Stimulated activated CD8-positive, alpha-beta memory T cell treated with anti-CD3 and anti-CD28 coated beads, Interleukin-12 subunit alpha, Interleukin-12 subunit beta, amount 100 ng/mL, for 1 hour (primary cell): ENCODE results near the gene FAM83G.

Experiments used
- DNase-seq: peaks from one replicate; pipeline ENCODE4 v3.0.0-alpha.2; 2020; ENCODE audit warnings: low read depth

The FAM83G gene

GRCh38 chr17:19009970-19010369 lies 5.4 kb upstream of the FAM83G start:
- no peak for DNase-seq

- no peak for DNase-seq
Observed at GRCh38 chr17:19006698-19007097, 2.1 kb upstream of the FAM83G start.

DNA sequence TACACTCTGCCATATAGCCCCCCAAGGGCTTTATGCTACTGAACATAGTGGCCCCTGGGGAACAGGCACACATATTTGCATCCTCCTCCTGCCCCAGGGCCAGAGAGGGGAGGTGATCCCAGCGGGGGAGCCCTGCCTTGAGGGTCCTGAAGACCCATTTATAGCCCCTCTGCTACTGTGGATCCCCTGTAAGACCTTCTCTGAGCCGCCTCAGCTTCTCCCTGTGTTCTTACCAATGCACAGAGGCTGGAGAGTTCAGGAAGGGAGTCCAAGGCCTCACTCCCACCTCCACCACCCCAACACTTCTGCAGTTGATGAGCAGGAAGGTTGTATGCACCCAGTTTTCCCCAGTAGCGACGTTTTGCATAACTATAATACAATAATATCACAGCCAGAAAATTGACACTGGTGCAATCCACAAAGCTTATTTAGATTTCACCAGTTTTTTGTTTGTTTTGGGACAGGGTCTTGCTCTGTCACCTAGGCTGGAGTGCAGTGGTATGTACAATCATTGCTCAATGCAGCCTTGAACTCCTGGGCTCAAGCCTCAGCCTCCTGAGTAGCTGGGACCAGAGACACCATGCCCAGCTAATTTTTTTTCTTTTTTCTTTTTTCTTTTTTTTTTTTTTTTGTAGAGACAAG lies 1.3 kb upstream of the FAM83G start:
- DNase-seq: no peak

GRCh38 chr17:19005137-19005773 lies 691 bp upstream of the FAM83G start:
- DNase-seq: no peak

DNA sequence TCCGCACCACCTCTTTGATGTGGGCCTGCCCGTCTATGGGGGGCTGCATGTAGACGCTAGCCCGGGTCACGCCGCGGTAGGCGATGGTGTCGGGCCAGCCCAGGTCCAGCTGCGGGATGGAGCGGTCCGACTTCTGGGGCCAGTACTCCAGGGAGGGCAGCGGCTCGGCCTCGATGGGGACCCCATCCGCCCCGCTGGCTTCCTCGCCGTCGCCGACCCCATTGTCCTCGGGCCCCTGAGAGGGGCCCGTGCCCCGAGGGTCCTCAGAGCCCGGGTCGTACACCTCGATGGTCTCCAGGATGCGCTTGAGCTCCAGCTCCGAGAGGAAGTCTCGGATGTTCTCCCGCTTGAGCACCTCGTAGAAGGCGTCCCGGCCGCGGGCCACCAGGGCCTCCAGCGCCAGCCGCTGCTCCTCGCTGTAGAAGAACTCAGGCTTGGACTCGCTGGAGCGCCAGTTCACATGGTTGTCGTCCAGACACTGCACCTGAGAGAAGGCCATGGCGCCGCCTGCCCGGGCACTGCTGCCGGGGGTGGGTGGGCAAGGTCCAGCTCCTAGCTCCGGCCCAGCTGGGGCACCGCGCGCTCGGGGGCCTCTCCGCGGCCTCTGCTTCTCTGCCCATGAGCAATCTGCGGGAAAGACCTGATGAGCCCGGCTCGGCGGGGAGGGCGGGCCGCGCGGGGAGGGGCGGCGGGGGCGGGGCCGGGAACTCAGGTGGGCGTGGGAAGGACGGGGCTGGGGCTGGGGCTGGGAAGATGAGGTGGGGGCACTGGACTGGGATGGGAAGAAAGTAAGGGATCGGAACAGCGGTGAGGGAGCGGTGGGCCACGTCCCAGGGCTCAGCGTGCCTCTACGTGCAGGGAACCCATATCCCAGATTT lies 782 bp downstream of the FAM83G start:
- peak; percentile 35 for DNase-seq

DNA sequence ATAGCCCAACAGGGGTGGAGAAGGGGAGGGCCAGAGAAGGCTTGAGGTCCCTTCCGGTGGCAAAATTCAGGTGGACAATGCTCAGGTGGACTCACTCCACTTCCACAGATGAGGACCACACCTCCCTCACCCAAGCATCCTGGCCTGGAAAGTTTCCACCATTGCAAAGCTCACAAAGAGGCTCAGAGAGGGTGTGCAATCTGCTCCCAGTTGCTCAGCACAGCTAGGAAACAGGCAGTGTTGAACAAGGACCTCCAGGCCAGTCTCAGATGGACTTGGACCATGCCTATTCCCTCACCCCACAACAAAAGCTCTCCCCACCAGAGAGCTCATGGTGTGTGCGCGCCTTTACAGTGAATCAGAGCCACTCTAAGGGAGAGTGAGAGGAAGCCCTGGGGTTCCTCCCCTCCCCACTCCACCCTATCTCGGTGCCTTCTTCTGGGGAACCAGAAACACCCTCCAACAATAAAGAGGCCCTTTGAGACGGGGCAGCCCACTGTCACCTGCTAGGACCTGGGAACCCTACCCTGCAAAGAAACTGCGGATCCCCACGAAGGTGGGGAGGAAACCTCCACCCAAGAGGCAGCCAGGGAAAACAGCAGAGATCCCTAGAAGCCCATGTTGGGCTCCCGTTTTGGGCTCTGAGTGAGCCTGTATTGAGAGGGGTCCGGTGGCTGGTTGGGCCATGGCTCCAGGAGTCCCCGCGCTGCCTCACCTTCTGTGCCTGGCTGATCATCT lies 1.6 kb downstream of the FAM83G start:
- DNase-seq: no peak

DNA sequence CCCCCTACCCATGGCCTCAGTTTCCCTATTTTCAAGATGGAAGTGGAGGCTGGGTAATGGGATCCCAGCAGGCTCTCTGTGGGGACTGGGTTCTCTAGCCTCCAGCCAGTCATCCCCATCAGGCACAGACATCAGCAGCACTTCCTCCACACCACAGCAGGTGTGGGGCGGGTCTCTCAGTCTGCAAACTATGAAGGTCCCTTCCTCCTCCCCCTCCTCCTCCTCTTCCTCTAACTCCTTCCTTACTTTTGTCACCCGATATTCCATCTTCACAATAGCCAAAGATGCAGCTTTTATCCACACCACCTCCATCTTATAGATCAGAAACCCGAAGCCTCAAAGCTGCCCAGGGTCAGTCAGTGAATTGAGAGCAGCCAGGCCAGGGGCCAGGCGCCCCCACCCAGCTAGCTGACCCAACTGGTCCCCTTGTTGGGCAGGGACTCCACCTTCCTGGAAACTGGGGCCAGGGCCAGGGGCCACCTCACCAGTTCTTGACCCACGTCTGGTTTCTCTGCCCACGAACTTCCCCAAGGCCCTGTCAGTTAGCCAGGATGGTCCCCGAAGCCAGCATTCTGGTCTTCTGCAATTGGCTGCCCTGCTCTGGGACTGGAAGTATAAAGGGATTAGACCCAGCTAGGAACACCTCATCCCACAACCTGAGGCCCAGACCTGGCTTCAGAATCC lies 2.5 kb downstream of the FAM83G start:
- no peak for DNase-seq

DNA sequence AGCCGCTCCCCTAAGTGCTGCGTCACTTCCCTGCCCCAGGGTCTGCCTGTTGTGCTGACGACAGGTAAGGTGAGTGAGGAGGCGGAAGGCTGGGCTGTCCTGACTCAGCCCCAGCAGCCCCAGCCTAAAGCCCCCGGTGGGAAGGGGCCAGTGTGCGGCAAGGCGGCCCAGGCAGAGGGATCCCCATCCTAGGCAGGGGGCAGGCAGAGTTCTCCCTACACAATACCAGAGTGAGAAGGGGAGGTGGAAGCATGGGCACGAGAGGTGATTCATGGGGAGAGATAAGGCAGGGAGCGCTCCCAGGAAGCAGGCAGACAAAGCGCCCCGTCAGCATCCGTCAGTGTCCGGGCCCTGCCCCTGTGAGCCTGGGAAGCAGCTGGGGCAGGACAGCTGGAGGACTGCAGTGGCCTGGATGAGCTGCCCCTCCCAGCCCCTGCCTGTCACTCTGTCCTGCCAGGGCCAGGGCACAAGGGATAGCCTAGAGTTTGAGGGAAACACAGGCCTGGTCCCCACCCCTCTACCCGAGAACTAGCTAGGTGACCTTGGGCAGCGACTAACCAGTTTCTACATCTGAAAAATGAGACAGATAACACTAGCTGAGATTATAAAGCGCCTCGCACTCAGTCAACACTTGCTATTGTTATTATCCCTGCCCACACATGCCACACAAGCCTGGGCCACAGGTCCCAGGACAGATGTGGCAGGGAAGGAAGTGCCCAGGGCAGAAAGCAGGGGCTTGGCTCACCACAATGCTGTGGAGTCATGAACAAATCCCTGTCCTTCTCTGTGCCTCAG lies 3.8 kb downstream of the FAM83G start:
- DNase-seq: no peak

DNA sequence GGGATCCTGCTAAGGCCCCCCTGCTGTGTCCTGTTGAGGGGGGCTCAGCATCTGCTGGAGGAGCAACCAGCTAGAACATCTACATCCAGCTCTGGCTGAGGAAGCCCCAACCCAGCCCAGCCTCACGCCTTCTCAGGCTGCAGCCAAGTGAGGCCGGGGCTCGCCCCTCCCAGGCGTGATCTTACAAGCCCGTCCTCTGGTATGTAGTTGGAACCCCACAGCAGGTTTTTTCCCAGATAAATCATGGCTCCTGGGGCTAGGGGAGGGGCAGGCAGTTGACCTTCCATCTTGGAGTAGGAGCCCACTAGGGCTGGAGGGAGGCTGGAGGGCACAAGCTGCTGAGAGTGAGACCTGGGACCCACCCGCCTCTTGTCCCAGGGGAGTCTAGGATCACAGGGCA lies 4.7 kb downstream of the FAM83G start:
- DNase-seq: no peak

DNA sequence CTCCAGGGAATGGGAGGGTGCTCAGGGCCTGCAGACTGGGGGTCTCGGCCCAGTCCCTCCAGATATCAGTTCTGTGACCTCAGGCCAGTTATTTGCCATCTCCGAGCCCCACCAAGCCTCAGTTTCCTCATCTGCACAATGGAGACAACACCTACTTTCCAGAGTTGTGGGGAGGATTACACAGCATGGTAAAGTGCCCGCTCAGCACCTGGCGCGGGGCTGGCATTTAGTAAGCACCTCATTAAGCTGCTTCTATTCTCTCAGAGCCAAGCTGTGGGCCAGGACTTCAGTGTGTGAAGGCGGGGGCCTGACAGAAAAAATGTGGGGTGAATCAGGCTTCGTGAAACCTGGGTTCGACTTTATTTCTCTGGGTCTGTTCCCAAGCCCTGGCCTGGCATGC lies 5.2 kb downstream of the FAM83G start:
- no peak for DNase-seq

GRCh38 chr17:18997650-18998196 lies 6.8 kb downstream of the FAM83G start:
- no peak for DNase-seq

DNA sequence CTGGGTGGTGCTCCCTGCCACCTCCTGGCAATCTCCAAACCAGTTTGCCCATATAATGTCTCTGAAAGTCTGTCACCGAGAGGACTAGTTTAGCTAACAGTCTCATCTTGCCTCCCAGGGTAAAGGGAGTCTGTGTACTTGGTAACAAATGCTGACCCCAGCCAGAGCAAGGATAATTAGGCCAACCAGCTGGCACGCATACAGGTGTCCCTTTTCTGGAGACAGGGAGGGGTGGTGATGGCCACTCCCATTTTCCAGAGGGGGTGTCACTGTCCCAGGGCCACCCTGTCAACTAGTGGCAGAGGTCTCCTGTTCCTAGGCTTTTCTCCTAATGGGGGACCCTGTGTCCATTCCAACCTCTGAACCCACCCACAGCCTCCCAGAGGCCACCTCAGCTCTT lies 8.1 kb downstream of the FAM83G start:
- no peak for DNase-seq

GRCh38 chr17:18995220-18995619 lies 9.3 kb downstream of the FAM83G start:
- DNase-seq: no peak

DNA sequence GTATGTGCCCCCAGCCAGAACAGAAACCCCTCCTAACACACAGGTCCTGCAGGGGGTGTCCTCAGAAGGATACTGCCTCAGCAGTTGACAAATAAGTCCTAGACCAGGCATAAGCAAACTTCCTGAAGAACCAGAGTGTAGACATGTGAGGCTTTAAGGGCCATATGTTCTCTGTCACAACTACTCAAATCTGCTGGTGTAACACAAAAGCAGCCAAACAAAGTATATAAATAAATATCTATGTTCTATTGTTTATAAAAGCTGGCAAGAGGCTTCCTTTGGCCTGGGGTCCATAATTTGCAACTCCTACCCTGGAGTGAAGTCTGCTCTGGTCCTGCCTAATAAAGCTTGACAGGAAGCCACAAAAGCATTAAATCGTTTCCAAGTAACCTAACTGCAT lies 9.9 kb downstream of the FAM83G start:
- DNase-seq: no peak

DNA sequence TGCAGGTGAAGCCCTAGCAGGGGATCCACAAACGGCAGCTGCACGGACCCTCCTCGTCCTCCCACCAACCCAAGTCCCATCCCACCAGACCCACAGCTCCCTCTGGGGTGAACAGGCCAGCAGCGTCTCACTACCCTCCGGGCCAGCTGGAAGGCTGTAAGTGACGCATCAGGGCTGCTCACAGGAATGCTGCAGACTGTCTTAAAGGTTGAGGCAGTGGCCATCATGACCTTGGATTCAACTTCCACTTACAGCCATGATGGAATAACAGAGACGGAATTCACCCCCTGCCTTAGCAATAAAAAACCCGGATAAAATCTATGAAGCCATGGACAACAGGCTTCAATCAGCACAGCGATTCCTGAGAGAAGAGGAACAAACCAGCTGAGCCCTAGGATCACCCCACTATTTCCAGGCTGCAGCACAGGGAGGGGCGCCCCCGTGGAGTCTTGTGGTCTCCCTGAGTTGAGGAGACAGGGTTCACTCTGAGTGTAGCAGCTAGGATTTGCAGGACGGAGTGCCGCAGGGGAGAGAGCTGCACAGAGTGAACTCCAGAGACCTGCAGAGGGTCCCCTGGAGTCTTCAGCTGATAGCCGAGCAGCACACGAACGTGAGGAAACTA lies 10.5 kb downstream of the FAM83G start:
- no peak for DNase-seq

DNA sequence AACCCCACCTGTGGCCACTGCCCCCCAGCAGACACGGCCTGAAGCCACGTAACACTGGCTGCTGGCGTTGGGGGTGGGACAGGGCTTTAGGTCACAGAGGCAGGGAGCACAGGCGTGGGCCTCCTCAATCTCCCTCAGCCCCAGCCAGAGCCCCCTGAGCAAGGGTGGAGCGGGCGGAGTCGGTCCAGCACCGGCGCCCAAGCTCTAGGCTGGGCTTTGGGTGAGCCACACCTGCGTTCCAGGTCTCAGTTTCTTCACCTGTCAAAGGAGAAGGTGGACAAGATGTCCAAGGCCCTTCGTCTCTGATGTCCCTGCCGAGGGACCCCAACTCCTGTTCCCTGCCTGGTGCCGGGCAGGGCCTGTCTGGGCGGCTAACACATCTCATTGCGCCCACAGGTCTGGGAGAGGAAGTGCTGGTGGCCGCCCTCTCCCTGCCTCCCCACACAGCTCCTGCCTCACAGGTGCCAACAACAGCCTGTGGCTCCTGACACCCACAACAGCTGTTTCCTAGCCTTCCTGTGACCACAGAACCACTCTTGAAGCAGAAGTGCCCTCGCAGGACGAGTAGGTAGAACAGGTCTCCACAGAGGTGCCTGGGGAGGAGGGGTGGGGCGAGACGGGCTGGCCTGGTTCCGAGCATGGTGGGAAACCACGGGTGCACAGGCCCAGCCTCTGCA lies 12.0 kb downstream of the FAM83G start:
- no peak for DNase-seq

DNA sequence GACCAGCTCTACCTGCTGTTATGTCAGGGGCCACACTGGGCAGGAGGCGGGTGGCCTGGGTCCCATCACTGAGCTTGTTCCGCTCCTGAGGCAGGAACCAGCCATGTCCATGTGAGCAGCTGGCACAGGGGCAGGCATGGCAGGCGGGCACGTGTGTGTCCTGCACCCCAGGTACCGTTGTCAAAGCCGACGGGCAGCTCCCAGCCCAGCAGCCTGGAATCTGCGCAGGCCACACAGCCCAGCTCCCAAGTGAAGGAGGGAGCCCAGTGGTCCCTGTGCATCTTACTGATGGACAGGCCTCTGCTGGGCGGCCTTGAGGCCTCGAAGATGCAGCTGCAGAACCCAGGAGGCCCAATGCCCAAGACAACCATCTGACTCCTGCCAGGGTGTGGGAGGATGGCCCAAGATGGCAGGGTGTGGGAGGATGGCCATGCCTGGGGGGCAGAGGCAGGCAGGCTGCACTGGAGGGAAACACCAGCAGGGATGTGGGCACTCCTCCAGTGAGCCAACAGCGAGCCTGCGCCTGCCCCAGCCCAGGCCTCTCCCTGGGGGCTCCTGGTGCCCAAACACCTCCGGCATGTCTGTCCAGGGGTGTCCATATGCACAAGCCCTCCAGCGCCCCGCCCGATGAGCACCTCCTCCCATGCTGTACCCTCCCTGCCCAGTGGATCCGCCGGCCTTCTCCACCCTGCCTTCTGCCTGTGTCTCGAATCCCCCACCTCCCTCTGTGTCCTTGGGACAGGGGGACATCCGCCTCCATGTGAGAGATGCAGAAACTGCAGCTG lies 12.8 kb downstream of the FAM83G start:
- no peak for DNase-seq

GRCh38 chr17:18990331-18990730 lies 14.2 kb downstream of the FAM83G start:
- DNase-seq: no peak
